Stimulated activated CD4-positive, alpha-beta T cell treated with anti-CD3 and anti-CD28 coated beads, Interleukin-1b, Interleukin-23, amount 100 ng/mL, for 1 hour (primary cell): ENCODE measurements around the gene SLC26A8.
"Not testable (repeated sequence)": the region's sequence is repeated elsewhere in the genome, so short reads cannot be mapped to it uniquely, and the experiment has no call there.

ENCODE experiments used
- DNase-seq, 2 donors: peaks; one replicate each; pipeline ENCODE4 v3.0.0-alpha.2; 2020; ENCODE audit warnings: low read depth in 2 of 2

SLC26A8 gene

GRCh38 chr6:36050947-36051710, 26.7 kb upstream of the SLC26A8 start:
- no peak for DNase-seq

DNA sequence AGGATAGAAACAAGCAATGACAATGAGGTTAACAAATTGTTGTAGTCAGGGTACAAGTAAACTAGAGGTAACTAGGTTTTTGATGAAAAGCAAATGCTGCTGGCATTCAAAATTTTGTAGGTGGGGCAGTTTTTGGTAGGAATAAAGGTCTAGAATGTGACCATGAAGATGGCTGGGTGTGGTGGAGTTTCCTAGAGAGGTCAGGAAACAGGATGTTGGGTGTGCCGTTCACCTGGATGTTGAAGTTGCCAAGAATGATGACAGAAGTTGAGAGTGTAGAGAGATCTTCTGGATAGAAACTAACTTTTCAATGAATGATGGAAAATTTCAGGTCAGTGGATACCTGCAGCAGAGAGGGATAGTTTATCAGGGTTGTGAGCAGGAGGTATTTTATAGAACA, 25.9 kb upstream of the SLC26A8 start:
- no peak for DNase-seq

DNA sequence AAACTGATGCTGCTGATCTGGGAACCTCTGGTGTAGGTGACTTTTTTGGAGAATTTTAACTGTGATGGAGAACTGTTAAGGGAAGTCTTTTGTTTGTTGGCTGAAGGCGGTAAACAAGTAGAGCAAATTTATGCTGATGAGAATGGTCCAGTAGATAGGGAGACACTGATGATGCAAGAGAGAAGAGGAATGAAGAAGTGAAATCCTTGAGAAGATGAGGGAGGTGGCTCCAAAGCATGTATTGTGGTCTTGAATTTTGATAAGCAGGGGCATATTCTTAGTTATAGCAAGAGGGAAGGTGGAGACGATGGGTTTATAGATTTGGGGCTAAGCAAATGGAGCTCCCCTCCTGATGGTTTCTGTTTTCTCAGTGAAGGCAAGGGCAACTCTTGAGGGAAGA, 25.1 kb upstream of the SLC26A8 start:
- DNase-seq: no peak

DNA sequence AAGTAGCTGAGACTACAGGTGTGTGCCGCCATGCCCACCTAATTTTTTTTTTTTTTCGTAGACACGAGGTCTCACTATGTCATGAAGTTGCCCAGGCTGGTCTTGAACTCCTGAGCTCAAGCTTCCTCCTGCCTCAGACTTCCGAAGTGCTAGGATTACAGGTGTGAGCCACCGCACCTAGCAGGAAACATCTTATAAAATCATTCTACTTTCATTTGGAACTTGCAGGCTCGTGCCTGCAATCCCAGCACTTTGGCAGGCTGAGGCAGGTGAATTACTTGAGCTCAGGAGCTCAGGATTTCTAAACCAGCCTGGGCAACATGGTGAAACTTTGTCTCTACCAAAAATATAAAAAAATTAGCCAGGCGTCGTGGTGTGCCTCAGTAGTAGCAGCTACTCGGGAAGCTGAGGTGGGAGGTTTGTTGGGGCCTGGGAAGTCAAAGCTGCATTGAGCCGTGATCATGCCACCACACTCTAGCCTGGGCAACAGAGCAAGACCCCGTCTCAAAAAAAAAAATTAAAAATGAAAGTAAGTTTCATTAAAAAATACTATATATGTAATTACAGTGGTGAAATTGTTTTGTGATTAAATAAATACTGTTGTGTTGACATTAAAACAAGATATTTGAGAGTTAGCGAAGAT, 18.3 kb upstream of the SLC26A8 start:
- no peak for DNase-seq

GRCh38 chr6:36040958-36041357, 16.5 kb upstream of the SLC26A8 start:
- no peak for DNase-seq

GRCh38 chr6:36039112-36039511, 14.7 kb upstream of the SLC26A8 start:
- no peak for DNase-seq

DNA sequence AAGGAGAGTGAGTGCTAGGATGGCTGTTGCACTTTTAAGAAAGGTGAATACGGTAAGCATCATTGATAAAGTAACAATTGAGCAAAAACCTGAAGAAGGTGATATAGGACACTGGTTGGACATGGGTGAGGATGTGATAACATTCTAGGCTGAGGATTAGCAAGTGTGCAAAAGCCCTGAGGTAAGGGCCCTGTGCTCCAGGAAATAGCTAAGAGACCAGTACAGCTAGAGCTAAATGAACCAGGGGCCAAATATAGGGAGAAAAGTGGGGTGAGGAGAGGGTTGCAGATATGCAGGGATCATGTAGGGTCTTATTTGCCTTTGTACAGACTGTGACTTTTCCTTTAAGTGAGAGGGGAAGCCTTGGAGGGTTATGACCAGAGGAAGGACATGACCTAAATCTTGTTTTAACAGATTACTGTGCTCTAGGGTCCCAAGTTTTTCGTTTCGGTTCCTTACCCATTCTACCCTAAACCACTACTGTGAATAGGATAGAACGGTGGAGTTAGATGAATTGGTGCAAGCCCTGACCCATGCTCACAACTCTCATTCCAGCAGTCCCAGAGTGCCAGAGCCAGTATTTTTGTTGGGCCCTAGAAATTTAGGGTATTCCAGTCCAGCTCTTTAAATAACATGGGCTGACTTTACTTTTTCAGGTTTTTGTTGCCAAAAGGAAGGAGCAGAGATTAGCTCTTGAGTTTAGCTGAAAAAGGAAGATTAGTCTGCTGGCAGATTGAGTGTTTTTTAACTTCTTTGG, 13.9 kb upstream of the SLC26A8 start:
- DNase-seq: no peak

GRCh38 chr6:36035225-36035624, 10.8 kb upstream of the SLC26A8 start:
- no peak for DNase-seq

GRCh38 chr6:36034441-36034840, 10.0 kb upstream of the SLC26A8 start:
- no peak for DNase-seq

DNA sequence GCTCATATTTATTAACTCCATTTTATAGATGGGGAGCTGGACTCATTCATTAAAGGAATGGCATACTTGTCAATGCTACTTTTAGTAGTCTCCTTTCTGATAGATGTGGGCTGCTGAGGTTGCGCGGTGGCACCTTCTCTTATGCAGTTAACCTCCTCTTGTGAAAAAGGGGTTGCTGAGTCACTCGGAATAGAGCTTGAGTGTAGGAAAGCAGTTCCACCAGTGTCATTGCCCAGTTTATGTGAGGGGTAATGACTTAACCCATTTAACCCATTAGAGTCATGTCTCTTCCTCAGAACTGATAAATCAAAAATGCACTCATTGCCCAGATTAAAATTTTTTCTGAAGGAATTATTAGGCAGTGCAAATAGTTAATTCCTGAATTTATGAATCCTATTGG, 9.5 kb upstream of the SLC26A8 start:
- DNase-seq: no peak

DNA sequence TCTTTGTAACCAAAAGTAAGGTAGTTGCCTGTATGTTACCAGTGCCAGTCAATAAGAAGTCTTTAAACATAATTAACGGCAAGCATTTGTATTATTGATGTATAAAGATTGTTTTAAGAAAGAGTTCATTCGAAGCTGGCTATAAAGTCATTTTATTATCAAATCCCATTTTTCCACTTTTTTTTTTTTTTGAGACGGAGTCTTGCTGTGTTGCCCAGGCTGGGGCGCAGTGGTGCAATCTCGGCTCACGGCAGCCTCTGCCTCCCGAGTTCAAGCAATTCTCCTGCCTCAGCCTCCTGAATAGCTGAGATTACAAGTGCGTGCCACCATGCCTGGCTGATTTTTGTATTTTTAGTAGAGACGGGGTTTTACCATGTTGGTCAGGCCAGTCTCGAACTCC, 8.7 kb upstream of the SLC26A8 start:
- not testable (repeated sequence) for DNase-seq

DNA sequence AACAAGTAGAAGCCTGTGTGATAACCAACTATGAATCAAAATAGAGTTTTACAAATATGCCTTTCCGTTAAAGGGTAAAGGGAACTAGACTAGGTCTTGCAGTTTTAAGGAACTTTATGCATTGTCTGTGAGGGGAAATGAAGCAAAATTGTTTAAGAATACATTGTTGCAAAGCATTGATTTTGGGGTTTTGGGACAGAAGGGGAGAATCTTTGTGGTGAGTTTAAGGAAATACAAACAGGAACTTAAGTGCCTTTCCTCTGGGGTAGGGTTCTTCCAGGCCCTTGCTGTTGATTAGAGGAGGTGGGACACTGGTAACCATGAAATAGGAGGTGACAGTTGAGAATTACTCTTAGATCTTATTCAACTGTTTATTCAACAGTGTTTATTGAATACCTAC, 7.8 kb upstream of the SLC26A8 start:
- DNase-seq: no peak

DNA sequence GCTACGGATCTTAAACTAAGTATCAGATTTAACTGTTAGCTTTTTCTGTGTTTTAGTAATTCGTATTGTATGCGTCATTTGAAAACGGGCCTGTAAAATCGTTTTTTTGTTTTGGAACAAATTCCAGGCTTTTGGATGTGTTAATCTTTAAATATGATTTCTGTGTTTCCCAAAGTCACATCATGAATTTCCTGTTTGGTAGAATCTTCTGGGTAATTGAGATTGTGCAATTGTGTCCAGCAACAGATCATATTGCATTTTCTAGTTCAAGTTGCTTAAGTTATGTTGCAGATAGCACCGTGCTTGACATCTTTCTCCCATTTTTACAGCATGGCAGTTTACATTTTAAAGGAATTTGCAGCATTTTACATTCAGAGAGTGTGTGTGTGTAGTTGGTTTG, 5.0 kb upstream of the SLC26A8 start:
- no peak for DNase-seq

- peak; percentile 44 to 53 for DNase-seq
Measured at GRCh38 chr6:36028877-36029324, 4.5 kb upstream of the SLC26A8 start.

DNA sequence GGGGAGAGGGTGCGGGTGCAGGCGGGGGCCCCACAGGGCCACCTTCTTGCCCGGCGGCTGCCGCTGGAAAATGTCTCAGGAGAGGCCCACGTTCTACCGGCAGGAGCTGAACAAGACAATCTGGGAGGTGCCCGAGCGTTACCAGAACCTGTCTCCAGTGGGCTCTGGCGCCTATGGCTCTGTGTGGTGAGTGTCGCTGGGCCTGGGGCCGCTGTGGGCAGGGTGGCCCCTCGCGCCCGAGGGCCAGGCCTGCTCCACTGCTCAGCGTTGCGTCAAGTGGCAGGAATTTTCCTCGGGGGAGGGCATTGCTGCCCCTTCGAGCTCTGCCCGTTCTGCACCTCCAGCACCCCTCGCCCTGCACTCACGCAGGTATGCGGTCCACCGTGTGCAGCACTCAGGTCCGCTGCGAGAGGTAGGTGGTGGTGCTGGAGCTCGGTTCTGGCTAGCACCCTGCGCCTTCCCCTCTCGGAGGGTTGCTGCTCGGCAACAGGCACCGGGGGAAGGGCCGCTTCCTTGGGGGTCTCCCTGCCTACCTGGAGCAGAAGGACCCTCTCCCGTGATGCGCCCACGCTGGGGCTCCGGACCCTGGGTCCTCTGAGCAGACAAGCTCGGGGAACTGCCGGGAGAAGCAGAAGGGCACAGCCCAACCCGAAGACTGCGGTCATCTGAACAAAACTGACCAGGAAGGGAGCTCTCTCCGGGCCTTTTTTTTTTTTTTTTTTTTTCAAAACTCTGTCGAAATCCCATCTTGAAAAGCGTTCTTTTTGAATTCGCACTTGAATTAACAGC, 3.8 kb upstream of the SLC26A8 start:
- DNase-seq: peak in 1 of 2 donors; percentile 12

DNA sequence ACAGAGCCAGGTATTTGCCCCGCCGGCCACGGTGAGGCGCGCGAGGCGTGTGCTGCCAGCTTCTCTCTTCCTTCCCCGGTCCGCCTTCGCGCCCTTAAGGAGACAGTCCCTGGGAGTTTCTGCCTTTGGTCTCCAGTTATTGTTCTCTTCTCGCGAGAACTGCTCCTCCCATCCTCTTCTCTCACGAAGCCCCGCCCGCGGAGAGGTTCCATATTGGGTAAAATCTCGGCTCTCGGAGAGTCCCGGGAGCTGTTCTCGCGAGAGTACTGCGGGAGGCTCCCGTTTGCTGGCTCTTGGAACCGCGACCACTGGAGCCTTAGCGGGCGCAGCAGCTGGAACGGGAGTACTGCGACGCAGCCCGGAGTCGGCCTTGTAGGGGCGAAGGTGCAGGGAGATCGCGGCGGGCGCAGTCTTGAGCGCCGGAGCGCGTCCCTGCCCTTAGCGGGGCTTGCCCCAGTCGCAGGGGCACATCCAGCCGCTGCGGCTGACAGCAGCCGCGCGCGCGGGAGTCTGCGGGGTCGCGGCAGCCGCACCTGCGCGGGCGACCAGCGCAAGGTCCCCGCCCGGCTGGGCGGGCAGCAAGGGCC, 3.2 kb upstream of the SLC26A8 start, which contains the start of gene MAPK14:
Gene MAPK14 (plus strand): TSS at position 308 of the 587 bp plus-strand sequence. CDS start 350 bp downstream, outside the sequence.
- DNase-seq: peak; percentile 95 to 97

DNA sequence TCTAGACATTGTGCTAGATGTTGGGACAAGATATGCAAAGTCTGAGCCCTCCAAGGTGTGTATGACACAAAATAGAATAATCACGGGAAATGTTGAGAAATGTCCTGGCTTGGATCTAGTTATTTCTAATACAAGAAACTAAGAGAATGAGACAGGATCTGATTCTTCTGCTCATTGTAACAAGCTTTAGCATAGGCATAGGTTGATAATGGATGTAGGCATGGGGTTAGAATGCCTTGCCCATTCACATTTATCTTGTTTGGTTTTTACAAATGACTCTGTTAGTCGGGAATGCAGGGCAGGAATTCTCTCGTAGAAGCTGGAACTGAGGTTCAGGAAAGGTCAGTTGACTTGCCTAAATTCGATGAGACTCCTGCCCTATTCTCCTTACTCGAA, 1.5 kb upstream of the SLC26A8 start:
- no peak for DNase-seq

DNA sequence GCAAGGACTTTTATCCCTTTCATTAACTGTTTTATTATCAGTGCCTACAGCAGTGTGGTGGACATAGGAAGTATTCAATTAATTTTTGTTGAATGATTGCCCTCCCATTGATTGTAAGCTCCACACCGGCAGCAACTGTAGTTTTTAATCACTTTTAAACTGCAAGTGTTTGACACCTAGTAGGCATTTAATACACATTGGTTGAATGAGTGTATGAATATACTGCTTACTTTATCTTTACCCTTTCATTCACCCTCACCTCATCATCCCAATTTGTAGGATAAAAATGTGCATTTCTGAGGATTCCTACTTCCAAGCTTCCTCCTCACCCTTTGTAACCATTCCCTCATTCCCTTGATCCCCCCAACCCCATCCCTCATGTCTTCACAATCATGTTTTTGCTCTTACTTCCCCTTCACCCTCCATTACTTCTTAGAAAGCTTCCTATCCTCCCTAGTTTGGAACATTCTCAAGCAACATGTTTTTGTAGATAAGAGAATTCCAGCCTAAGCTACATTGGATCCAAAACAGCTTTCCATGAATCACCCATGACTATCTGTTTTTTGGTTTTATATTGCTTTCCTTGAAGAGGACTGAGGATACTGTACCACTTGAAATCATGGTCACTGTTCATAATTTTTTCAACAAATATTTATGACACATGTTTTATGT, 955 bp upstream of the SLC26A8 start:
- DNase-seq: no peak

- DNase-seq: no peak
Measured at GRCh38 chr6:36020154-36020553, 4.3 kb downstream of the SLC26A8 start.

DNA sequence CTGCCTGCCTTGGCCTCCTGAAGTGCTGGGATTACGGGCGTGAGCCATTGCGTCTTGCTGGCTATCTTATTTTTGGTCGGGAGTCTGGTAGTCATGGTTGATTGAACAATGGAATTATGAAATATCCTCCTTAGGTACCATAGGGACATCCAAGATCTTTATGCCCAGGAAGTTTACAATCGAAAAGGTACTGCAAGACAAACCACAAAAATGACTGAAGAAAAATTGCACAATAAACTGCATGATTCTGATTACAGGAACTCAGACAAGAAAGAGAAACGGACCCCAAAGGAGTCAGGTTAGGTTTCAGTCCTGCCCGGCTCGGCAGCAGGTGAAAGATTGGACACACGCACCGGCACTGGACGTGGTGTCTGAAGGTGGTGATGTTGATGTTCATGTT, 5.3 kb downstream of the SLC26A8 start:
- no peak for DNase-seq

DNA sequence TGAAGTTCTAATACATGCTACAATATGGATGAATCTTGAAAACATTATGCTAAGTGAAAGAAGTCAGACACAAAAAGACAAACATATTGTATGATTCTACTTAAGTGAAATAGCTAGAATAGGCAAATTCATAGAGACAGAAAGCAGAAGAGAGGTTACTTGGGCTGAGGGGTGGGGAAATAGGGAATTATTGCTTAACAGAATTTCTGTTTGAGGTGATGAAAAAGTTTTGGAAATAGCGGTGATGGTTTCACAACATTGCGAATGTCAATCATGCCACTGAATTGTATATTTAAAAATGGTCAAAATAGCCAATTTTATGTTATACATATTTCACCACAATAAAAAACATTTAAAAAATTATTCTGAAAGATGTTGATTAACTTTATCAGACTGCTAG, 6.1 kb downstream of the SLC26A8 start:
- DNase-seq: no peak
